Endometrium (tissue), 2 donors: ENCODE results near the gene KIAA0930.

Experiments used
- FAIRE-seq: peaks from 2 replicates; lab custom pipeline; 2012; peaks lifted over from hg19 to GRCh38; lab: Jason Lieb, UNC
- donor health status: control.
- donor health status: control.

Gene KIAA0930

DNA sequence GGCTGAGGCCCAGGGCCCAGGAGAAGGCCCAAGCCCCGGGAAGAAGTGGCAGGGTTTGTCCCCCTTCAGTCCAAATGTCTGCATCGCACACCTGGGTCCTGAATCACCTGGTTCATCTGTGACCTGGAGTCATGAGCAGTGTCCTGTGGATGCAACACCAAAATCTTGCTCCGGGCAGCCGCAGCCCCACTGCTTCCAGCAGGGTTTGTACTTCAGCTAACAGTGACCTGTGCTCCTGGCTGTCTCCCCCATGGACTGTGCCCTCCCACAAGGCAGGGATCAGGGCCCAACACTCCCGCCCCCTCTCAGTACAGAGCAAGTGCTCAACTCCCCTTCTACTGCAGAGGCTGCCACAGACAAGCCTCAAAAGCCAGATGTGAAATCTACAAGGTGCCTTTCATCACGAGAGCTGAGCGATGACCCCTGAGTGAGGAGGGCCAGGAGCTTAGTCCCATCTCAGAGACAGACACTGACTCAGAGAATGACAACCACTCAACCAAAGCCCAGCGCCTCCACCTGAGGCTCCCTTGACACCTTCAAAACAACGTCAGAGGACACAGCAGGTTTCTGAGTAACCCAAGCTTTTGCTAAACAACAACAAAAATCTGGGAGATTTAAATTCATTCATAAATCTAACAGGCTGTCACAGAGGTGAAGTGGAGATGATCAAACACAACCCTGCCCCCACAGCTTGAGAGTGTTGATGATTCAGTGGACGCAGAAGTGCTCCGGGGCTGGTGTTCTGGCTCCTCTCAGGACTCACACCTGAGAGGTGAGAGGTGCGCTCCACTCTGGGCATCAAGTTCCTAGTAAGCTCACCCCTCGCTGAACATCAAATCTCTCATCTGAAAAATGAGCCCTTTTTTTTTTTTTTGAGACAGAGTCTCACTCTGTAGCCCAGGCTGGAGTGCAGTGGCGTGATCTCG lies 3.4 kb downstream of the KIAA0930 start:
- no peak for FAIRE-seq

DNA sequence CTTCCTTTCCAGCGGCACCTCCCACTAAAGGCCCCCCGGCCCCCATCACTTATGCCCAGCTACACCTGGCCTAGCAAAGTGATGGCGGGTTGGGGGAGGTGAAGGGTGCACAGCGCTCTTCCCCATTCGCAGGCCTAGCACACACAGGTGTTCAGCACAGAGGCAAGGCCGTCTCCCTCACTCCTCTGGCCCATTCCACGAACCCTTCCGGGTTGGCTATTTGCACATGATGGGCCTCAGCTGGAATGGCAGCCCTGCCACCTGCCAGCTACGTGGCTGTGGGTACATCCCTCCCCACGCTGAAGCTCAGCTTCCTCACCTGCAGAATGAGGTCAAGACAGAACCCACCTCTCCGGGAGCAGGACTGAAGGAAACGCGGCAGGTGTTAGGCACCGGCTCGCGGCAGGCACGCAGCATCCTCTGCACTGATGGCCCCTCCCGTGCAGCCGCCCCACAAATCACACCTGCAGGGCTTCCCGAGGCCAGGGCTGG lies 4.8 kb downstream of the KIAA0930 start:
- no peak for FAIRE-seq

DNA sequence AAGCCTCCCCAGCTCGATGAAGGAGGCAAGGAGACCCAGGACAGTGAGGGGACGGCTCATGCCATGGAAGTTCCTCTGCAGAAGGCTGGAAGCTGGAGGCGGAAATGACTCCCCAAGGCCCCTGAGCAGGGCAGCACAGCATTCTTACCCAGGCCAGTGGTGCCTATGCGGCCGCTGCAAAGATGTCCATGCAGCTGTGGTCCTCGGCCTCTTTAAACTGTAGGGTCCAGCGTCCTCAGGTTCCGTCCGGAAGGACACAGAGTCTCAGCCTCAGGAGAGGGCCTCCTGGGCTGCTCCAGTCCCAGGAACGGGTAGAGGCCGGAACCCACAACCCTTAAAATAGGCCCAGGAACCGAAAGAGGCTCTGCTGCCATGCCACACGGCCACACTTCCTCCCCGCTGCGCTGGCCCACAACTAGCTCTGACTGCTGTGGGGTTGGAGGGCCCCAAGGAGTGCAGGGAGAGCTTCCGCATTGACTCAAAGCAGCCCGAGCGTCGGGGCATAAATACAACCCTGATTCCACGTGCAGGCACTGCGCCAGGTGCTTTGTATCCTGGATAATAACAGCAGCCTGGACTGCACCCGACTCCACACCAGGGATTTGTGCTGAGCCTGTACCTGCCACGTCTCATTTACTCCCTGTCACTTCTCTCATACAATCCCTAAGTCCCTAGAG lies 5.5 kb downstream of the KIAA0930 start:
- no peak for FAIRE-seq

DNA sequence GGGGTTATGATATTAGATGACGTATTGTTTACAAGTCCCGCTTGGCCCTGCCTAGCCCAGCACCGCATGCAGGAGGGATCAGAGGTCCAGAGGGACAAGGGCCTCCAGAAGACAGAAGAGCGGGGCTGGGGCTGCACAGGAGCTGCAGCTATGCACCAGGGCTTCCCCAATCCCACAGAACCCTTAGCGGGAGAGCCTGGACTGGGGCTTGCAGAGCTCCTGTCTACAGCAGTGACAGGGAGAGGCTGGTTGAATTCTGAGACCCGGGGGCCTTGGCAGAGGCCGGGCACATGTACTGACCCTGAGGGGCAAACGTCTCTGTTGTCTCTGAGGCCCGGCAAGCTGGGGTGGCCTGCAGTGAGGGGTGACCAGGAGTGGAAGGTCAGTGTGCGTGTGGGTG lies 6.9 kb downstream of the KIAA0930 start:
- FAIRE-seq, result no peak

DNA sequence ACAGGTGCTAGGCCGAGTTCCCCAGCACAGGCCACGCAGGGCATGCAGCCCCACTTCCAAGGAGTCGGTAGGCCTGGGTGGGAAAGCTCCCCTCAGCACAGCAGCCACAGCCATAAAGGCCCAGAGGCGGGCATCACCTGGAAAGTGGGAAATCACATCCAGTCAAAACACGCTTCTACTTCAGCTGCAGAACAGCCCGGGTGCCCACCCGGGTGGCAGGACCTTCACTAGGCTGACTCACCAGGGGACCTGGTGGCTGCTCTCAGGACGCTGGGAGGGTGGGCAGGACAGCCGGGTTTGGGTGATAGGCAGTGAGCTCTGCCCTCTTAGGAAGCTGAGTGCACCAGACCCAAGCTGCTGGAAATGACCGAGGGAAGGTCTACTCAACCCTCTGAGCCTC lies 7.3 kb downstream of the KIAA0930 start:
- FAIRE-seq, result no peak

DNA sequence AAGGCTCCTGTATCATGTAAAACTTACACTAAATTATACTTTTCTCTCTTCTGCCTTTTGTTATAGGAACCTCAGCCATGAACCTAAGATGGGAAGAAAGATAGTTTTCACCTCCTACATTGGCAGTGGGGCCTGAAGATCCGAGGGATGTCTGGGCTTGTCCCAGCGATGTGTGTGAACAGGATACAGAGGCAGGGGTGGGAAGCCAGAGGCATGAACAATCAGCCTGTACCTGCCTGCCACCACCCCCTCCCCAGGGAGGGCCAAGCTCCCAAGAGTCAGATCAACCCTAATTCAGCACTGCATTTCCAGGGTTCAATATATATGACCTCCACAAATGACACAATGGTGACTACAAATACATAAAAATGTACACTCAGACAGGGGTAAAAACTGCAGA lies 9.4 kb downstream of the KIAA0930 start:
- FAIRE-seq, result no peak

DNA sequence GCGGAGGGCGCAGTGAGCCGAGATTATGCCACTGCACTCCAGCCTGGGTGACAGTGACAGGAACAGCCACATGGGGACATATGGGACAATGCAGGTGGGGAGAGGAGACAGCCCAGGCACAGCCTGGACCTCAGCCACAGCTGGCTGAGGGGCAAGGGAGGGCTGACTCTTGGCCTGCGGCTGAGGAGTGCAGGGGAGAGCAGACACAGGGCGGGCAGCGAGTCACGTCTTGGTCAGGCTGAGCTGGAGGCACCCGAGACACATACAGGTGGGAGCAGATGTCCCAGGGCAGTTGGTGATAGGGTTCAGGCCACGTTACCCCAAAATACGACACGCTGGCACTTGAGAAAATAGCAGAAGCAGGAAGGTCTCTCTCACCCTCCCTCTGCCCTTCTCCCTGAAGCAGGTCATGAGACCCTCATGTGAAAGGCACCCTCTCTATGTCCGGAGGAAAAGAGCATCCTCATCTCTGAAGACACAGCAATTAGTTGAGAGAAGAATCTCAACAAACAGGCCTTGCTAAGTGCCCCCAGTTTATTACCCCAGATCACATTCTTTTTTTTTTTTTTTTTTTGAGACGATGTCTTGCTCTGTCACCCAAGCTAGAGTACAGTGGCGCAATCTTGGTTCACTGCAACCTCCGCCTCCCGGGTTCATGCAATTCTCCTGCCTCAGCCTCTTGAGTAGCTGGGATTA lies 10.5 kb downstream of the KIAA0930 start:
- no peak for FAIRE-seq

DNA sequence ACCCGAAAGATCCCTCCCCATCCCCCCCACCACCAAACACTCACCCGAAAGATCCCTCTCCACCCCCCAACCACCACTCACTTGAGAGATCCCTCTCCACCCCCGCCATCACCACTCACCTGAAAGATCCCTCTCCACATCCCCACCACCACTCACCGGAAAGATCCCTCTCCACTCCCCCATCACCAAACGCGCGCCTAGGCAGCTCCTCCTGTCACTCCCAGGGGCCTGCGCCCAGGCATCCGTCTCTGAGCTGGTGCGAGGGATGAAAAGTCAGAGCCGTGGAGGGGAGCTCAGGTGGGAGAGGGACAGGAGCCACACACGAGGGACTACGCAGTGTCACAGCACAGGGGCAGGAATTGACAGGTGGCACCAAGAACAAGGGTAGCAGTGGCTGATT lies 11.5 kb downstream of the KIAA0930 start:
- FAIRE-seq, result no peak

DNA sequence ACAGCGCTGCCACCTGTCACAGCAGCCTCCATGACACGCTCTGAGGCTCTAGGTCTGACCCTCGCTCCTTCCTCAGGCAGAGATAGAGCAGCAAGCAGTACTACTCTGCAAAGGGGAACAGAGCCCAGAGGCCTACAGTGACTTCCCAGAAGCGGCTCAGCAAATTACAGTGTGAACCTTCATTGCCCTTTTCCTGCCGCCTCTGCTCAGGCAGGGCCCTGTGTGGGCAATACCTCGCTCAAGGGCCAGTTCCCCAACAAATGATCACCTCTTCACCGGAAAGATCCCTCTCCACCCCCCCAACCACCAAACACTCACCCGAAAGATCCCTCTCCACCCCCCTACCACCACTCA lies 12.3 kb downstream of the KIAA0930 start:
- no peak for FAIRE-seq

DNA sequence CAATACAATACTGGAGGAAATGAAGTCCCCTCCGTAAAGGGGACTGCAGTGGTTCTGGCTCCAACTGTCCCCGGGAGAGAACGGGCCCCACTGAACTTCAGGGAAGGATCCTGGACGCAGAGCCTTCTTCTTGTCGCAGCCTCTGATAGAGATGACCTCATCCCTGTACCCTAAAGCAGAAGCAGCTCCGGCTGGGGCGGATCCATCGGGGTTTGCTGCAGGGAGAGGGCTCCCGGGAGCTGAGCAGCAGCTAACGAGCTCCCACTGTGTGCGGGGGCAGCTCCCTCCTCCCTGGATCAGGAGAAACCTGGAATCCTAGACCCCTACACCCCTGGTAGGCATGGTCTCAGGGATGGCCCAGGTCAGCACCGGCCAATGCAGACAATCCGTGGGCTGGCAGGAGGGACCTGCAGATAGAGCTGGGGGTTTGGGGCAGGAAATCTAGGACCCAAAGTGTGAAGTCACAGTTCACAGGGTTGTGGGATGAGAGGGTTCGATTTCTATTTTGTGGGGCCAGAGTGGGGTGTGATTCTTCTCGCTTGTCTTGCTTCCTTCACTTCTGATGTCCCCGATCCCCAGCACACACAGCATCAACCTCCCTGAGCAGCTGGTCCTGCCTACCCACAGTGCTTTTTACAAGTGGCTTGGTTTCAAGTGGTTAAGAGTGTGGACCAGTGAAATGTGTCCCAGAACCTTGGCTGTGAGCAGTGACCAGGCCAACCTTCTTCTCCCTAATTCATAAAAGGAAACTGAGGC lies 12.9 kb downstream of the KIAA0930 start:
- FAIRE-seq, result no peak

DNA sequence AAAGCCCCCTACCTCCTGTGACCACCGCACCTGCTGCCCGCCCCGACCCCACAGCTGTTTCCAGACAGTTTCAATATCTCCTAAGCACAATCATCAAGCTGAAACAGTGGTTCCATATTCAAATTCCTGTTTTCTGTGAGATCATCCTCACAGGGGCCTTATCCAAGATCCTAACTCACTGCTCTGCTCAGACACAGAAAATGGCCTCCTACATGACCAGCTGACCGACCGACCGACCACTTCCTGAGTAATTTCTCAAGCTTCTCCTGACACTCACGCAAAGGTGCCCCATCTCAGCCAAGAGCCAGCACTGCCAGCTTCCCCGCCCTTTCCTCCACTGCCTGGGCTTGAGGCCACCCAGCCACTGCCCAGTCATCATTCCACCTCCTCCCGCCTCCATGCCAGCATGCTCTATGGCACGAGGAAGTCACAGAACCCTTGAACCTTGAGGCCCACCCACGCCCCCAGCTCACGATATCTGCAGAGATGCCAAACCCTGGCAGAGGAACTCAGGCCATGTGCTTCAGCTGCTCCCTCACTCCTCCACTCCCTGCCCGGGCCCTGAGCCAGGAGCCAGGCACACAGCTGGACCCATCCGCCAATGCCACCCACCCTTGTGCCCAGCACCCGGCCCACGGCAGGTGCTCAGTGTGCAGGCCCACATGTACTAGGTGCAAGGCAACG lies 14.0 kb downstream of the KIAA0930 start:
- no peak for FAIRE-seq

DNA sequence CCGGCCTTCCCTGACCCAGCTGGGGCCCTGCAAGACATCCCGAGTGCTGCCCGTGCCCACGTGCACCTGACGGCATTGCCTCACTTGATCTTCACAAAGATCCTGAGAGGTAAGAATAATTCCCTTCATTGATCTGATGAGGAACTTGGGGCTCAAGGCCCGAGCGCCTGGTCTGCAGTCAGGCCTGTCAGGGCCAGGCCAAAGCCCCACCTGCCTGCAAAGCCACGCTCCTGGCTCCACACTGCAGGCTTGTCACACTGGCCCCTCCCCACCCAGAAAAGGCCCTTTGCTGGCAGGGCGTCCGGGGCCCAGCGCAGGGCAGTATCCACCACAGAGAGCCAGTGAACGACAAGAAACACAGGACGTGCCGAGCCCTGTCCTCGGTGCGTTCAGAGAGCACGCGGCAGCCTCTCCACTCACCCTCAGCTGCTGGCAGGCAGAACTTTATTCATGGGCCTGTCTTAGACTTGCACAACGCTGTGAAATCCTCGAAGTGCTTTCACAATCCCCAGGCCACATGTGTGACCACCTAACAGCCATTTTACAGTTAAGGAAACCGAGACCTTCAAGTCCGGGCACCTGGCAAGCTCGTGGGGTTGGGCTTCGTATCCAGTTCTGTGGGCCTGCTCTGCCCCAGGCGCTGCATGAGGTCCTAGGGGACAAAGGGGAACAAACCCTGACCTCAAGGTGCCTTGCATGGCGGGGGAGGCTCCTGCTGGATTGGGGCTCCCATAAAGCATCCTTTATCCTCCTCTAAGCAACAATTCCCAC lies 14.8 kb downstream of the KIAA0930 start:
- FAIRE-seq, result no peak

DNA sequence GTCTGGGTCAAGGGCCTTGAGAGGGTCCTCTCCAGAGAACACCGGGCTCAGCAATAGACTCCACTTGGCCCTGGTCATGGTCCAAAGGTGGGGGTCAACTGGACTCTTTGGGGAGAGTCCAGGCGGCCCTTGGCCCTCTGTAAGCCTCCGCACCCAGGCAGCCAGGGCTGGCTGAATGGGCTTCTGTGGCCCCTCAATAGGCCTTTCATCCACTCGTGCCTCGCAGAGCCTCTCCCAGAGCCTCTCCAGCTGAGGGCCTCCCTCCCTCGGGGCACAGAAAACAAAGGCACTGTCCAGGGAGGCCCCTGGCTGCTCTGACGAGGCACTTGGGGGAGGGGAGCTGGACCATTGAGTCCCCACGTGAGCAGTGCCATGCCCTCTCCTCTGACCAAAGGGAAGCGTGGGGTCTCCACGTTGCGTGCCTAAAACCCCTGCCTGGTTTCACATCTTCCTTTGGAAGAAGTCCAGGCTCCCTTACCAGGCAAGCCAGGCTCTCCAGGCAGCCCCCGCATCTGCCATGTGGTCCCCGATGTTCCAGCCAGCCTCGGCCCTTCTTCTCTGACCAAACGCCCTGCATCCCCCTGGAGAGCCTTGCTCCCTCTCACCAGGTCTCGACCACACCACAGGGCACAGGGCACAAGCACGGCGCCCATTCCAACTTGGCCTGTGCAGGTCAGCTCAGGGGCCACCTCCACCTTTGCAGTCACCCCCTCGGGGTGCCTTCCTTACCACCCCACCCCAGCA lies 15.5 kb downstream of the KIAA0930 start:
- no peak for FAIRE-seq

DNA sequence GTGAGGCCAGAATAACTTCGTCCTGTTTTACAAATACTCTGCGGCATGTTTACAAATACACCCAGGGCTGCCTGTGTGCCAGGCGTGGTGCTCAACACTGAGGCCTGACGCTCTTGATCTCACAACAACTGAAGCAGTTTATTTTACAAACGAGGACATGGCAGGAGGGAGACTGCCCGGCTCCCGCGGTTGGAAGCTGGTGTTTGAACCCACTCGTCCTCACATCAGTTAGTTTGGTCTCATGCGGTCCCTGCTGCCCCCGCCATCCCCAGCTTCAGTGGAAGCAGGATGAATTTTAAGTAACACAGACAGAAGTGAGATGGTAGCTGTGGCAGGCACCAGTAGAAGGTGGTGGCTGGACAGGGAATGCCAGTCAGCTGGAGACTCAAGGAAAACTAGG lies 16.4 kb downstream of the KIAA0930 start:
- no peak for FAIRE-seq

DNA sequence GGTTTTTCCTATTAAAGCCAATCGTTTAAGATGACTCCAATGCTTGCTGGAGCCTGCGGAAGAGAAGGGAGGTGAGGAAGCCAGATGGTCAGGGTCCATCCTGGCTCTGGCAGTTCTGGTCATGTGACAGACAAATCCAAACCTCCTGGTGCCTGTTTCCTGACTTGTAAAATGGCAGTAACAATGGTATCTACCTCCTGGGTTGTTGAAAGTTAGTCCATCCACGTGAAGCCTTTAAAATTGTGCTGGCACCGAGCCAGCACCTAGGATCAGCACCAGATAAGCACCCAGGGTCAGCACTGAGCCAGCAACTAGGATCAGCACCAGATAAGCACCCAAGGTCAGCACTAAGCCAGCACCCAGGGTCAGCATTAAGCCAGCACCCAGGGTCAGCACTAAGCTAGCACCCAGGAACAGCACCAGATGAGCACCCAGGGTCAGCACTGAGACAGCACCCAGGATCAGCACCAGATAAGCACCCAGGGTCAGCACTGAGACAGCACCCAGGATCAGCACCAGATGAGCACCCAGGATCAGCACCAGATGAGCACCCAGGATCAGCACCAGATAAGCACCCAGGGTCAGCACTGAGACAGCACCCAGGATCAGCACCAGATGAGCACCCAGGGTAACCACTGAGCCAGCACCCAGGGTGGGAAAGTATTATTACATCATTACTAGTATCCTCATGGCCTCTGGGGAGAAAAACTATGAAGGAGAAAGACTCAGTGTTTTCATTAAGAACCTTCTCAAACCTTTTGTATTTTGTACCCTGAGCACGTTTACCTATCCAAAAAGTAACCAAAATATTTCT lies 17.2 kb downstream of the KIAA0930 start:
- FAIRE-seq, result no peak

DNA sequence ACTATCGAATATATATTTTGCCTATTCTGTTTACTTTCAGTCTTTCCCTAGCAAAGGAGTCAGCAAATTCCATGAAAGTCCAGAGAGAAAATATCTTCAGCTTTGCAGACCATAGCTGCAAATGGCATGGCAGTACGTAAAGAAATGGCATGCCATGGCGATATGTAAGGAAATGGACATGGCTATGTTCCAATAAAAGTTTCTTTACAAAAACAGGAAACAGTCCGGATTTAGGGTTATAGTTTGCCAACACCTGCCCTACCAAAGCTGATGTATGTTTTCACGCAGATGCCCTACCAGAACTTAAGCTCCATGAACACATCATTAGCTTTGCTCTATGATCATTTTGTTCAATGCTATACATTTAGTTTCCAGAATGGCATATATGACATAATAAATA lies 19.5 kb downstream of the KIAA0930 start:
- FAIRE-seq, result no peak

DNA sequence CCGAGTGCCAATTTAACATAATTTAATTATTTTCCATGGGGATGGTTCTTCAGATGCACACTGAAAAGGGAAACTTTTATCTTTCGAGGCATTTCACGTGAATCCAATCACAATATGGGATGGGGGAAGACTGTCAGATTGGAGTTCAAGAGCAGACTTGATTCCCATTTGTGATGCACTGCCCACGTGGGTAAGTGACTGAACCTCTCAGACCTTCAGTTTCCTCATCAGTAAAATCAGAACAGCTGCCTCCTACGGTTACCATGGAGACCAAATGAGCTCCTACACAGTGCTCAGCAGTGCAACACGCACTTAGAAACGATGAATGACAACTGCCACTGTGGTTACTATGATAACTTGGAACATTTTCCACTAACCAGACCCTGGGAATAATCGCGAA lies 21.7 kb downstream of the KIAA0930 start:
- no peak for FAIRE-seq

DNA sequence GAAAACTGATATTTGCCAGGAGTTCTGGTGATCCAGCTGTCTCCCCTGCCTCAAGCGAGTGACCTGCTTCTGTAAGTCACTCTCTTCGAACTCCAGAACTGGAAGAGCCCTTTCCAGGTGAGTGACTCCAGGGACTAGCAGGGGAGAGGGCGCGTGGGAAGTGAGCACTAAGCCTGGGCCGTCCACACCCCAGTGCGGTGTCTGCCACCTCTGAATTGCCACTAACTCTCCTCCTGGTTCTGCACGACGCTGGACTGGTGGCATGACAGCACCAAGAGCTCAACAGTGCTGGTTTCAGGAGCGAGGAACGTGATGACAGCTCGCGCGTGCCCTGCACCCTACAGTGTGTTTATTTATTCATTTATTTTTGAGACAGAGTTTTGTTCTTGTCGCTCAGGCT lies 22.9 kb downstream of the KIAA0930 start:
- no peak for FAIRE-seq

DNA sequence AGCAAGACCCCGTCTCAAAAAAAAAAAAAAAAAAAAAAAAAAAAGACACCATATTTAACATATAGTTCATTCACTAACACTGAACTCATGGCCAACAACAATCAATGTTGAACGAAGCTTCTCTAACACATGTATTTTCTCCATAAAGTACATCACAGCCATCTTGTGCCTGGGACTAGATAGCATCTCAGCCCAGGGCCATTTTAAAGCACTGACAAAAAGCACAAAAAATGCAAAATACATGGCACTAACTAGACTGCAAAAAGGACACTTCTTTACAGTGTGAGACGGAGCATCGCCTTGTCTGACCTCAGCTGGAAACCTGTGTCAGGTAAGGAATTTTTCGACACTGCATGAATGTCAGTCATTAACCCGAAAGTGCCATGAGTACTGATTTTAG lies 23.3 kb downstream of the KIAA0930 start:
- no peak for FAIRE-seq
